GM19468 (cell line): ENCODE data around the gene DCHS1.

Experiments used
- ATAC-seq: cut with Tn5 transposase; IDR thresholded peaks from one replicate; pipeline ENCODE4 v1.9.1; 2021; ENCODE audit warnings: mild to moderate bottlenecking, moderate library complexity, moderate number of reproducible peaks; ENCODE audit not compliant: unreplicated experiment; ENCODE audit errors: extremely low read depth

Gene DCHS1

GRCh38 chr11:6615882-6616585 lies 39.6 kb downstream of the DCHS1 start:
- ATAC-seq = no peak

- no peak for ATAC-seq
These were observed 40.6 kb downstream of the DCHS1 start for GRCh38 chr11:6615046-6615445.

GRCh38 chr11:6614446-6614845 lies 41.2 kb downstream of the DCHS1 start:
- no peak for ATAC-seq

GRCh38 chr11:6613496-6613895 lies 42.1 kb downstream of the DCHS1 start:
- ATAC-seq = no peak

- peak; percentile 71 for ATAC-seq
These were observed 43.2 kb downstream of the DCHS1 start, which contains the start of gene TAF10 for GRCh38 chr11:6612213-6613041. TSS of gene TAF10 (minus strand) at chr11:6612216. CDS start at chr11:6612189, 27 bp downstream.

- ATAC-seq = peak; percentile 5
These were observed 43.7 kb downstream of the DCHS1 start for GRCh38 chr11:6611963-6612212.

DNA sequence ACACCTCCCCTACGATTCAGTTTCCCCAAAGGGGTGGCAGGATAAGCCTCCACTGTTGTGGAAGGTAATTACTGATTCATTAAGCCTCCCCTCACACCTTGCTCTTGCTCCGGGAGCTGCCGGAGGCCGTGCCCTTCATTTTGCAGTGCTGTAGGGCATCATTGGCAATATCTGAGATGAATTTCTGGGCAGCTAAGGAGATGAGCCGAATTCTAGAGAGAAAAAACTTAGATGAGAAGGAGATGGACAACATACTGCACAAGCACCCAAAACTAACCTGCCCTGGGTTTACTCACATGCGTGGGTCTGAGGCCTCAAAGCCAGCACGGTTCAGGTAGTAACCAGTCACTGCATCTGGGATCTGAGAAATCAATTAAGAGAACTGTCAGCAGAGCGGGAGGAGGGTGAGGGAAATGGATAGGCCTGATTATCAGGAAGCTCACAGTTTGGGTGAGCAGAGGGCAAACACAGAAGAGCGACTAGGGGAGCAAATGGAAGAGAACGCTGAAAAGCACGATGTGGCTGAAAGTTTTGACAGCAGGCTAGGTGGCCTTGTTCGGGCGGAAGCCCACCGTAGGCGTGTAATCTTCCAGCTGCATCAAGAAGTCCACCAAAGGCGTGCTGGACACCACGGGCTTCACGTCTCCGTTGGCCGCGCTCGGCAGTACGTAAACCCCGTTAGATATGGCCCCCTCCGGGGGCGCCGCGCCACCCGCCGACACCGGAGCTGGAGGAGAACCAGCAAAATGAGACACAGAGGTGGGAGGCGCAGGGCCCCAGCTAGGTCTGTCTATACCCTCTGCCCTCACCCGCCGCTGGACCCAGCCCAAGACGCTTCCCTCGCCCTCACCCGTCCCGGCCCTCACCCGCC lies 44.3 kb downstream of the DCHS1 start:
- ATAC-seq = no peak

- ATAC-seq = no peak
These were observed 45.0 kb downstream of the DCHS1 start for GRCh38 chr11:6610591-6610990.

- ATAC-seq = no peak
These were observed 46.0 kb downstream of the DCHS1 start for GRCh38 chr11:6609502-6610015.

GRCh38 chr11:6608726-6609501 lies 46.7 kb downstream of the DCHS1 start:
- no peak for ATAC-seq

GRCh38 chr11:6608011-6608410 lies 47.6 kb downstream of the DCHS1 start:
- no peak for ATAC-seq

DNA sequence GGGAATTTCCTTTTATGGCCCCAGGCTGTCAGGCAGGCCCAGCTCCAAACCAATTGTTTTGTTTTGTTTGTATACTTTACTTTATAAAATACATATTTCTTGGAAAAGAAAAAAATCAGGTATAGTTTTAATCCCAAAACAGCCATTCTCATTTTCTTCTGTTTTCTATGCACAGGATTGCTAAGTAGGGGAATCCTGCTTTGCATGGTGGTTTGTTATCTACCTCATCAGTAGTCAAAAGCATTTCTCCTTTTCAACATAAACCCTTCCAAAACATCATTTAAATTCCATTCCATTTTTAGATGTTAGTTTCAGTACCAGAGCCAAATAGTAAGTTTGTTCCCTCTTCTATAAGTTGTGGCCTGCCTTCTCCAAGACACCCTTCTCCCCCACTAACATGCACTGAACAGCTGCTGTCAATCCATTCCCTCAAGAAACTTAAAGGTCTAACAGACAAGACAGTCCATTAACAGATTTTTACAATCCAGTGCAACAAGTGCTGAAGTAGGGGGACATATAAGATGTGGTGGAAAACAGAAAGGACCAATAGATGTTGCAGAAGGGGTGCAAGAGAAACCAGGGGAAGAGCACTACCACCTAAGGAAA lies 48.3 kb downstream of the DCHS1 start:
- no peak for ATAC-seq

DNA sequence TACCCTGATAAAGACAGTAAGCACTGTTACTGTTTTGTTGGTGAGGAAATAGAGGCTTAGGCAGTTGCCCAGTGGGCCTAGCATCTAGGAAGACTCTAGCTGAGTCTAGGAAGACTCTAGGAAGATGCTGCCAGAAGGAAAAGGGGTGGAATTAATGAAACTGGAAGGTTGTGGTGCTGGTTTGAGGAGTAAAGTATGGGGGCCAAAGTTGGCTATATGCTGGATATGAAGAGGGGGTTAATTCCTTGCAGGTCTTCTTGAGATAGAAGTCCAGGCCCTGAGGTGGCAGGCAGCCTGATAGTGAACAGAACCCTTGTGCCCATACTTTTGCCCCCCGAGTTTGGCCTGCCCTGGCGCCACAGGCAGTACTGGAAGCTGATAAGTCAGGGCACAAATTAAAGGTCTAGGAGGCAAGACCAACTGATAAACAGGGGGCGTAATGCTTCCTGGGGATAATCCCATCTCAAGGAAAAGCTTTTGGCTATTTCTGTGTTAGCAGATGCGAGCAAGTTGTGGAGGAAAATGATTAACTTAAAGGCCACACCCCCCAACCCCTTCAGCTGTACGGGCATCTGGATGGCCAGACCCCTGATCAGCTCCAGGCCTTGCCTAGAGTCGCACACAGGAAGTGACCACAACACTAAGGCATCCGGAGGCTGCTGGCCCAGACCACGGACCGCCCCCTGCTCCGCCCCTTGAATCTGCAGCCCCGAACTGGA lies 49.0 kb downstream of the DCHS1 start:
- peak; percentile 37 for ATAC-seq

DNA sequence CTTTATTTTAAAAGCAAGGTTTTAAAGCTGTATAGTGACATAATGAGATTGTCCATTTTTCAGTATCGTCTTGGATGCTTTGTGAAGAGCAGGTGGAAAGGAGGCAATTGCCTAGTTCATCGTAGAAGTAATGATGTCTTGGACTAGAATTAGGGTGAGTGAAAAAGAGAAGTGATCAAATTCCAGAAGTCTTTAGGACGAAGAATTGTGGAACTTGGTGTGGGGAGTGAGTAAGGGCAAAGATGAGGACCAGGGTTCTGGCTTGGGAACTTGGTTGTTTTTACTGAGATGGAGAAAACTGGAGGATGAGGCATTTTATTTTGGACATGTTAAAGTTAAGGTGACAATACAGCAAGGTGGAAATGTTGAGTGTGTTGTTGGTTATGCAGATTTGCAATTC lies 50.8 kb downstream of the DCHS1 start:
- no peak for ATAC-seq

DNA sequence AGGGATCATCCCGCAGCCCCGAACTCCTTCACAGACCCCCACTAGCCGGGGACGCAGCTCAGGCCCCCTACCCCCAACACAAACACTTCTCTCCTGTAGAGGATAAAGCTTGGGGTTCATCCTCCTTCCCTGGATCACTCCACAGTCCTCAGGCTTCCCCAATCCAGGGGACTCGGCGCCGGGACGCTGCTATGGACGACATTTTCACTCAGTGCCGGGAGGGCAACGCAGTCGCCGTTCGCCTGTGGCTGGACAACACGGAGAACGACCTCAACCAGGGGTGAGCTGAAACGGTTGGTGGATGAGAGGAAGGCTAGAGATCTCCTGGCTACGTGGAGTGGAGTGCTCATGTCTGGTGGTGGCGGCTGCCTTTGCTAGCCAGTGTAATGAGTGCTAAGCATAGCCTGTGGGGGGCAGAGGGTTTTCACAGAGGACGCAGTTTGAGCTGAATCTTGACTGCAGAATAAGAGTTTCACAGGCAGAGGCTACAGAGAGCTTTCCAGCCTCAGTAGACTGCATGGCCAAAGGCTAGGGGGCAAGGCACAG lies 51.5 kb downstream of the DCHS1 start:
- ATAC-seq = no peak

GRCh38 chr11:6603287-6604080 lies 52.1 kb downstream of the DCHS1 start, which contains the start of the genes ILK and RRP8:
TSS of gene ILK (plus strand) at chr11:6603774. CDS start at chr11:6604272, 498 bp downstream.
TSS of gene RRP8 (minus strand) at chr11:6603616. CDS start at chr11:6603502, 114 bp downstream.
- ATAC-seq = peak; percentile 48

DNA sequence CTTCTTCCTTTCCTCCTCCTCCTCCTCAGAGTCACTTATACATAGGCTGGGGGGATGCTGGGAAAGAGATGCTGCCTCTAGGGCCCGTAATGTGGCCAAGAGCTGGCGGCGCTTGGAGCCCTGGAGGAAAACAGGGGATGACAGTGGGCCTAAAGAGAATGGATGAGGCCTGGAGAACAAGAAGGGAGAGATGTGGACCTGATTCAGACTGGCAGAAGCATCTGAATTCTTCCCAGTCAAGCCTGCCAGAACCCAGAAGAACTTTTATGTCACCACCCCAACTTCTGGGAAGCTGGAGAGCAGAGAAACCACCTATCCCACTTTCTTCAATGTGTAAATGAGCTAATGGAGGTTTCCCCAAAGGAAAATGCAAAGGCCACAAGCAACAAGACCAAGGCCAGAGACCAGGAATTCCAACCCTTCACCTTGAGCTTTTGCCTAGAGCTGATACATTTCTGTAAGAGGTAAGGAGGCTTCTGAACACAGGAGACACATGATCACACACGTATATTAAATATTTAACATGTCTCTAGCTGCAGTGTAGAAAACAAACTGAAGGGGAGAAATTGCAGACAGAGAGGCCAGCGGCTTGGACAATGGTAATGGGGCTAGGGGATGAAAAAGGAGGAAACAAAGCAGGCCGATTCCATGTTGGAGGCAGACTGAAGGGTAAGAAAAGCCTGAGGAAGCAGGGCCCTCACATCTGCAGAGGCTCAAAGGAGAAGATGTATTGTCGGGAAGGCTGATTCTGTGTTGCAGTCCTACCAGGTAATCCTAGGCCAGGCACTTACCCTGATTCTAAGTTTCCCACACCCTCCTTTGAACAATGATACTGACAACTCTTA lies 53.3 kb downstream of the DCHS1 start:
- no peak for ATAC-seq
